ENCODE results near the gene SP140. TPM values are rescaled to one million over a fixed set of nuclear protein-coding genes. Genes with fewer than 3 reads are reported as not detected.
"Not testable (repeated sequence)": the region's sequence is repeated elsewhere in the genome, so short reads cannot be mapped to it uniquely, and the experiment has no call there.

Gene SP140
- total RNA-seq, 1 donor from 2014 or later = 0.60 TPM

DNA sequence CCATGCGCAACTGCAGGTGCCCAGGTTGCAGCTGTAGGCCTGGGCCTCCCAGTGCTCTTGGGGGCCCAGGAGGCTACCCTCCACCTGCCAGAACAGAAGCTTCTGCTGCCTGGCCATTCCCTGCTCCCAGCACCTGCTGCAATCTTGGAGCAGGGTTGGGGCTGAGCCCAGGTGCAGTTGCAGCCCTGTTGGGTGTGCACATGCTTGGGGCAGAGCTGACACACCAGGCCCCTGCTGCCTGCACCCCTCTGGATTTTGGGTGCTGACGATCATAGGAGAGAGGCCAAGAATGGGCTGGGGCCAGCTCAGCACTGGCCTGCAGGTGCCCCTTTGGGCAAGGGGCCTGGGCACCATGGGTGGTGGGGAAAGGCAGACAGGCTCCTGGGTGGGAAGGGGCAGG, 80.9 kb downstream of the SP140 start:
- Mint-ChIP-seq H3K9me3 (ENCODE audit: low read depth) (peaks cover 23% of the 10 kb centered on the region), H3K27ac (ENCODE audit: unreplicated experiment) (no peak overlapping the region), H3K4me3 (ENCODE audit: unreplicated experiment) (no peak overlapping the region), H3K36me3 (ENCODE audit: low read depth) (peaks cover 7% of the 10 kb centered on the region), H3K27me3 (ENCODE audit: low read depth) (peaks cover 2% of the 10 kb centered on the region), H3K4me1 (ENCODE audit: low read depth) (no peaks in the 10 kb centered on the region)
- no peak for DNase-seq (ENCODE audit: low spot score)
- TF ChIP-seq CTCF (IDR thresholded peaks at IDR 0.05) = no peak

GRCh38 chr2:230307485-230307884, 81.9 kb downstream of the SP140 start:
- Mint-ChIP-seq H3K27ac (ENCODE audit: unreplicated experiment) (no peak overlapping the region), H3K36me3 (ENCODE audit: low read depth) (peaks cover 5% of the 10 kb centered on the region), H3K27me3 (ENCODE audit: low read depth) (no peaks in the 10 kb centered on the region), H3K9me3 (ENCODE audit: low read depth) (peaks cover 18% of the 10 kb centered on the region), H3K4me3 (ENCODE audit: unreplicated experiment) (no peak overlapping the region), H3K4me1 (ENCODE audit: low read depth) (no peaks in the 10 kb centered on the region)
- no peak for DNase-seq (ENCODE audit: low spot score)
- no peak for TF ChIP-seq CTCF (IDR thresholded peaks at IDR 0.05)

GRCh38 chr2:230308402-230309000, 83.0 kb downstream of the SP140 start:
- no peak overlapping the region for H3K27ac Mint-ChIP-seq (ENCODE audit: unreplicated experiment)
- no peaks in the 10 kb centered on the region for H3K27me3 Mint-ChIP-seq (ENCODE audit: low read depth)
- peaks cover 9% of the 10 kb centered on the region for H3K9me3 Mint-ChIP-seq (ENCODE audit: low read depth)
- no peaks in the 10 kb centered on the region for H3K4me1 Mint-ChIP-seq (ENCODE audit: low read depth)
- H3K36me3 Mint-ChIP-seq (ENCODE audit: low read depth) = no peaks in the 10 kb centered on the region
- no peak overlapping the region for H3K4me3 Mint-ChIP-seq (ENCODE audit: unreplicated experiment)
- DNase-seq (ENCODE audit: low spot score) = no peak
- no peak for TF ChIP-seq CTCF (IDR thresholded peaks at IDR 0.05)

GRCh38 chr2:230310792-230311191, 85.3 kb downstream of the SP140 start:
- not testable (repeated sequence) for H3K36me3 Mint-ChIP-seq (ENCODE audit: low read depth); H3K4me1 Mint-ChIP-seq (ENCODE audit: low read depth); DNase-seq (ENCODE audit: low spot score); H3K4me3 Mint-ChIP-seq (ENCODE audit: unreplicated experiment); H3K27ac Mint-ChIP-seq (ENCODE audit: unreplicated experiment); H3K9me3 Mint-ChIP-seq (ENCODE audit: low read depth); H3K27me3 Mint-ChIP-seq (ENCODE audit: low read depth)

DNA sequence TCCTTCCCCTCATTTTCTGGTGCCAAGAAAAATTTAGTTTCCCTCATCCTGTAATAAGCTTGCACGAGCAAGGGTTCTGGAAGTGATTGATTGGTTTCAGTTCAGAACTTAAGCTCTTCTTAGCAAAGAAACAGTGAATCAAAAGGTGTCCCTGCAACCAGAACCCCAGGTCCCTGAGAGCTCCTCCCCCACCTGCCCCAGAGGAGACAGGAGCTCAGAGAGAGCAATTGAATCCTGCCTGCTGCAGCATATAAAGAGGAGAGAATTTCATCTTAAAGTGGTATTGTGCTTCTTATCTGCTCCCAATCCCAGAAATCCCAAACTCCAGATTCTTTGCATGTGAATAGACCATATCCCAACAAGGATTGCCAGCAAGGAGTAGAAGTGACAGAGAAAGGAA, 86.1 kb downstream of the SP140 start:
- not testable (repeated sequence) for H3K27ac Mint-ChIP-seq (ENCODE audit: unreplicated experiment); H3K4me3 Mint-ChIP-seq (ENCODE audit: unreplicated experiment); DNase-seq (ENCODE audit: low spot score); H3K27me3 Mint-ChIP-seq (ENCODE audit: low read depth); H3K4me1 Mint-ChIP-seq (ENCODE audit: low read depth); H3K9me3 Mint-ChIP-seq (ENCODE audit: low read depth); H3K36me3 Mint-ChIP-seq (ENCODE audit: low read depth)

DNA sequence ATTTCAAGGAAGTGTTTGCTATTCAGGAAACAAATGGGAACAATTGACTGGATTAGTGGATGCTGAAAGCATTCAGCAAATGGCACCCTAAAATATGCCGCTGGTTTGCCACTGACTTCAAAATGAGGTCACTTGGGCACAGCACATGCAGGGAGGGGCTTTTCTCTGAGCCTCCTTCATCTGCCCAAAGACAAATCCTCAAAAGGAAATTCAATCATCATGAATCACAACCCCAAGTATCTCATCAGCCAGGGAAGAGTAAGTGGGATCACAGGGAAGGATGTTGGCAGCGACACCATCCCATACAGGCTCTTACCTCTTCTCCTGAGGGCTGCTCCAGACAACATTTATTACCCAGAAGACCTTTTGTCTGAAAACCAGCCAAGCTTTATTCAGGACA, 87.1 kb downstream of the SP140 start:
- Mint-ChIP-seq H3K36me3 (ENCODE audit: low read depth) (no peaks in the 10 kb centered on the region), H3K27me3 (ENCODE audit: low read depth) (no peaks in the 10 kb centered on the region), H3K27ac (ENCODE audit: unreplicated experiment) (no peak overlapping the region), H3K9me3 (ENCODE audit: low read depth) (no peaks in the 10 kb centered on the region), H3K4me1 (ENCODE audit: low read depth) (no peaks in the 10 kb centered on the region), H3K4me3 (ENCODE audit: unreplicated experiment) (no peak overlapping the region)
- TF ChIP-seq CTCF (IDR thresholded peaks at IDR 0.05) = no peak
- no peak for DNase-seq (ENCODE audit: low spot score)

All from chondrocyte (in vitro differentiated cells).